Measurements from ENCODE around the gene PLS3.
"Not testable (repeated sequence)": the region's sequence is repeated elsewhere in the genome, so short reads cannot be mapped to it uniquely, and the experiment has no call there.

PLS3 gene

GRCh38 chrX:115541045-115541444 is 19.9 kb upstream of the PLS3 start:
- not testable (repeated sequence) for H3K4me3 ChIP-seq (ENCODE audit: low read depth, low read length)

DNA sequence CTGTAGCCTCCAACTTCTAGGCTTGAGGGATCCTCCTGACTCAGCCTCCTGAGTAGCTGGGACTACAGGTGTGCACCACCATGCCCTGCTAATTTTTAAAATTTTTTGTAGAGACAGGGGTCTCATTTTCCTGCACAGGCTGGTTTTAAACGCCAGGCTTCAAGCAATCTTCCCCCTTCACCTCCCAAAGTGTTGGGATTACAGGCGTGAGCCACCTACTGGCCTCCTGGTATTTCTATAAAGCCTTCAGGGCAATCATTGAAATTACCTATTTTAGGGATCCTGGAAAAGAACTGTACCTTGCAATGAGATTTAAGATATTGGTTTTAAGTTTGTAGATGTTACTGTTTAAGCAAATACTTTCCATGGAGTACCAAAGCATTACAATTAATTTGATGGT is 13.5 kb upstream of the PLS3 start:
- H3K79me2 ChIP-seq (ENCODE audit: control insufficient read depth, insufficient read depth, low read length, unreplicated experiment), result no peaks in the 10 kb centered on the region
- no peak overlapping the region for H3K4me3 ChIP-seq (ENCODE audit: low read depth, low read length)
- no peaks in the 10 kb centered on the region for H3K4me1 ChIP-seq (ENCODE audit: control insufficient read depth, insufficient read depth, low read length, unreplicated experiment)
- no peak overlapping the region for H2AFZ ChIP-seq (ENCODE audit: low read length, unreplicated experiment)
- H3K36me3 ChIP-seq (ENCODE audit: insufficient read depth, low read length), result no peaks in the 10 kb centered on the region
- H3K27me3 ChIP-seq (ENCODE audit: insufficient read depth, low read length), result no peaks in the 10 kb centered on the region
- H3K27ac ChIP-seq (ENCODE audit: low read depth, low read length), result no peak overlapping the region

More at GRCh38 chrX:115541045-115541444, 19.9 kb upstream of the PLS3 start:
- not testable (repeated sequence) for H3K36me3 ChIP-seq (ENCODE audit: insufficient read depth, low read length); H3K27ac ChIP-seq (ENCODE audit: low read depth, low read length); H3K27me3 ChIP-seq (ENCODE audit: insufficient read depth, low read length); H2AFZ ChIP-seq (ENCODE audit: low read length, unreplicated experiment); H3K79me2 ChIP-seq (ENCODE audit: control insufficient read depth, insufficient read depth, low read length, unreplicated experiment); H3K4me1 ChIP-seq (ENCODE audit: control insufficient read depth, insufficient read depth, low read length, unreplicated experiment)

GRCh38 chrX:115549008-115549407 is 12.0 kb upstream of the PLS3 start:
- Histone ChIP-seq H3K4me3 (ENCODE audit: low read depth, low read length) (no peak overlapping the region), H3K27me3 (ENCODE audit: insufficient read depth, low read length) (no peaks in the 10 kb centered on the region), H3K4me1 (ENCODE audit: control insufficient read depth, insufficient read depth, low read length, unreplicated experiment) (no peaks in the 10 kb centered on the region), H2AFZ (ENCODE audit: low read length, unreplicated experiment) (no peak overlapping the region), H3K79me2 (ENCODE audit: control insufficient read depth, insufficient read depth, low read length, unreplicated experiment) (no peaks in the 10 kb centered on the region), H3K36me3 (ENCODE audit: insufficient read depth, low read length) (no peaks in the 10 kb centered on the region), H3K27ac (ENCODE audit: low read depth, low read length) (no peak overlapping the region)

DNA sequence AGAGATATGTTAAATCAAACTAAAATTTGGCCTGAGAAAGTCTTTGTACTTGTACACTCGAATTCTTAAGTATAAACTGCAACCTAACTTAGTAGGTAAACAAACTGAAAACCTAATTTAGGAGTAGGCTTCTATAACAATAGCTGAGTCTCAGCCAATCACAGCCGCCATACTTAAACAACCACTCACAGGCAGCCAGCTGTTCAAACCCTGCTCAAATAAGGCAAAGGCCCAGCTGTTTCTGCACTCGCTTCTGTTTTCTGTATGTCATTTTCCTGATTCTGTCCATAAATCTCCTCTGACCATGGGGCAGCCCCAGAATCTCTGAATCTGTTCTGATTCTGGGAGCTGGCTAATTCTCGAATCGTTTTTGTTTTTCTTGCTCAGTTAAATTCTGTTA is 7.8 kb upstream of the PLS3 start:
- no peak overlapping the region for H3K27ac ChIP-seq (ENCODE audit: low read depth, low read length)
- no peak overlapping the region for H2AFZ ChIP-seq (ENCODE audit: low read length, unreplicated experiment)
- no peak overlapping the region for H3K4me3 ChIP-seq (ENCODE audit: low read depth, low read length)
- H3K79me2 ChIP-seq (ENCODE audit: control insufficient read depth, insufficient read depth, low read length, unreplicated experiment), result no peaks in the 10 kb centered on the region
- H3K36me3 ChIP-seq (ENCODE audit: insufficient read depth, low read length), result no peaks in the 10 kb centered on the region
- no peaks in the 10 kb centered on the region for H3K4me1 ChIP-seq (ENCODE audit: control insufficient read depth, insufficient read depth, low read length, unreplicated experiment)
- H3K27me3 ChIP-seq (ENCODE audit: insufficient read depth, low read length), result no peaks in the 10 kb centered on the region

DNA sequence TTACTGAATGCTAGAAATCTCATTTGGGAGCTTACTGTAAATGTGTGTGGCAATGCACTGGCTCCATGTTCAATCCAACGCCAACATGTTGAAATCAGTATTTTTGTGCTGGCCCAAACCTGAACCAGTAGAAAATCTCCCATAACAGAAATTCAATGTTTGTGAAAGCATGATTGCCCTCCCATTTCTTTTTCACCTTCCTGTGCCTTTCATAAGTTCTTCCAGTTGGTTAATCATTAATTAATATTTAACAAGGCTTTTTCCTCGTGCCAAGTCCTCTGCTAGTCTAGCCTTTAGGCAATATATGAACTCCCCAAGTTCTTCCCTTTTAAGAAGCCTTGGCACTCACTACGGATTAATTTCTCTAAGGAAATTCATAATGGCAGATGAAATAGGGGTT is 1.3 kb upstream of the PLS3 start:
- Histone ChIP-seq H2AFZ (ENCODE audit: low read length, unreplicated experiment) (peak overlapping the region; percentile 72), H3K27ac (ENCODE audit: low read depth, low read length) (peak overlapping the region; percentile 83), H3K4me1 (ENCODE audit: control insufficient read depth, insufficient read depth, low read length, unreplicated experiment) (peaks cover 28% of the 10 kb centered on the region), H3K79me2 (ENCODE audit: control insufficient read depth, insufficient read depth, low read length, unreplicated experiment) (peaks cover 41% of the 10 kb centered on the region), H3K4me3 (ENCODE audit: low read depth, low read length) (peak overlapping the region; percentile 95), H3K36me3 (ENCODE audit: insufficient read depth, low read length) (no peaks in the 10 kb centered on the region), H3K27me3 (ENCODE audit: insufficient read depth, low read length) (no peaks in the 10 kb centered on the region)

GRCh38 chrX:115560211-115560977 is 580 bp upstream of the PLS3 start:
- Histone ChIP-seq H2AFZ (ENCODE audit: low read length, unreplicated experiment) (peak overlapping the region; percentile 72), H3K4me1 (ENCODE audit: control insufficient read depth, insufficient read depth, low read length, unreplicated experiment) (peaks cover 33% of the 10 kb centered on the region), H3K79me2 (ENCODE audit: control insufficient read depth, insufficient read depth, low read length, unreplicated experiment) (peaks cover 48% of the 10 kb centered on the region), H3K27me3 (ENCODE audit: insufficient read depth, low read length) (no peaks in the 10 kb centered on the region), H3K4me3 (ENCODE audit: low read depth, low read length) (peak overlapping the region; percentile 95), H3K36me3 (ENCODE audit: insufficient read depth, low read length) (no peaks in the 10 kb centered on the region), H3K27ac (ENCODE audit: low read depth, low read length) (peak overlapping the region; percentile 83)

DNA sequence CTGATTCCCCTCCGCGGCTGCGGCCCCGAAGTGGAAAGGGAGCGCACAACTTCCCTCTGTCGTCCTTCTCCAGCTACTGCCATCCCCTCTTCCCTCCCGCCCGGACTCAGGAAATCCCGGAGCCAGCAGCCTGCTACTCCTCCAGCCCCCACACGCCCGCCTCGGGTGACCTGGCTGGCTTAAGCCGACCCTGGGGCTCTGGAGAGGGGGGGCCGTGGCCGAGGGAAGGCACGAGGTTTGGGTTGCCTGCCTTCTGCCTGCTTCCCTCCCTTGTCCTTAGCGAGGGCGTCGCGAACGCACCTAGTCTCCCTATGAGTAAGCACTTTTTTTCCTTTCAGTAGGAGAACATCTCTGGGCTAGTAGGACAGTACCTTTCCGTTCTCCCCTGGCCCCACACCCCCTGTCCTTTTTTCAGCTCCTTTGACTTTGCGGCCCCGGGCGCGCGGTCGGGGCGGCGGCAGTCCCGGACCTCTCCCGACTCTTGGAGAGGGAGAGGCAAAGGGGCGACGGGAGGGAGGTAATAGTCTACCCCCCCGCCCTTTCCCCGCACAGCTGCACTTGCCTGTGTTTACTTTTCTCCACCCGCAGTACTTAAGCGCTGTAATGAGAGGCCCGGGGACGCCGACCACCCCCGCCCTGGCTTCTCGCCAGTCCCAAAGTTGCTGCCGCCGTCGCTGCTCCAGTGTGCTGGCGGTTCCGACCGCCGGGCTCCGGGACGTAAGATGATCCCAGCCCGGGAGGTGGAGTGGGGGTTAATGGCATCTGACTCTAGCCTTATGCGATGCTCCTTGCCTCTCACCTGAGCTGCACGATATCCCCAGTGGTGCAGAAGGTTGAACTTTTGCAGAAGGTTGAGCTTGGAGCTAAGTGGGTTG is 868 bp downstream of the PLS3 start:
- Histone ChIP-seq H3K4me1 (ENCODE audit: control insufficient read depth, insufficient read depth, low read length, unreplicated experiment) (peaks cover 39% of the 10 kb centered on the region), H3K4me3 (ENCODE audit: low read depth, low read length) (peak overlapping the region; percentile 95), H3K36me3 (ENCODE audit: insufficient read depth, low read length) (no peaks in the 10 kb centered on the region), H3K27me3 (ENCODE audit: insufficient read depth, low read length) (no peaks in the 10 kb centered on the region), H2AFZ (ENCODE audit: low read length, unreplicated experiment) (peak overlapping the region; percentile 73), H3K79me2 (ENCODE audit: control insufficient read depth, insufficient read depth, low read length, unreplicated experiment) (peaks cover 60% of the 10 kb centered on the region), H3K27ac (ENCODE audit: low read depth, low read length) (peak overlapping the region; percentile 83)

GRCh38 chrX:115562480-115562847 is 1.5 kb downstream of the PLS3 start:
- no peaks in the 10 kb centered on the region for H3K36me3 ChIP-seq (ENCODE audit: insufficient read depth, low read length)
- peak overlapping the region; percentile 73 for H2AFZ ChIP-seq (ENCODE audit: low read length, unreplicated experiment)
- peak overlapping the region; percentile 95 for H3K4me3 ChIP-seq (ENCODE audit: low read depth, low read length)
- peaks cover 39% of the 10 kb centered on the region for H3K4me1 ChIP-seq (ENCODE audit: control insufficient read depth, insufficient read depth, low read length, unreplicated experiment)
- H3K79me2 ChIP-seq (ENCODE audit: control insufficient read depth, insufficient read depth, low read length, unreplicated experiment), result peaks cover 66% of the 10 kb centered on the region
- peak overlapping the region; percentile 83 for H3K27ac ChIP-seq (ENCODE audit: low read depth, low read length)
- H3K27me3 ChIP-seq (ENCODE audit: insufficient read depth, low read length), result no peaks in the 10 kb centered on the region

DNA sequence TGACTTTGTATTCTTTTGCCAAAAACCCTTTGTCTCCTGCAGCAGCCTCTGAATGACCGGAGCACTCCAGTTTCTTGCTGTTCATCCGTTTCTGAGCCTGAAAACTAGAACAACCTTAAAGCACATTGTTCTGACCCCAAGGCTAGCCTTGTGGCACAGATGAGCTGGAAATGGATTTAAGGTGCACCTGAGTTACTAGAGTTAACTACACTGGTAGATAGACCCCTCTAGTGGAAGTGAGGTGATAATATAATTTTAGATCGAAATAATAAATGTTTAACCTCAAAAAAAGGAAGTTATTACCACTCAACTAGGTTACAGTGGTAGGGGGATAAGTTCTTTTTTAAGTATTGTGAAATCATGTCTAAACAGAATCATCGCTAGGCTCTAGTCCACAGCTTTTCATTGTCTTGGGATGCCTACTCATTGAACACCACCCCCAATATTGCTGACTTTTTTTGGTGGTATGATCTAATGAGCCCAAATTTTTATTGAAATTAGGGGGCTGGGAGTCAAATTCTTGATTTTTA is 2.7 kb downstream of the PLS3 start:
- H3K4me1 ChIP-seq (ENCODE audit: control insufficient read depth, insufficient read depth, low read length, unreplicated experiment), result peaks cover 39% of the 10 kb centered on the region
- no peaks in the 10 kb centered on the region for H3K36me3 ChIP-seq (ENCODE audit: insufficient read depth, low read length)
- peaks cover 76% of the 10 kb centered on the region for H3K79me2 ChIP-seq (ENCODE audit: control insufficient read depth, insufficient read depth, low read length, unreplicated experiment)
- H3K27me3 ChIP-seq (ENCODE audit: insufficient read depth, low read length), result no peaks in the 10 kb centered on the region
- H3K4me3 ChIP-seq (ENCODE audit: low read depth, low read length), result peak overlapping the region; percentile 95
- H3K27ac ChIP-seq (ENCODE audit: low read depth, low read length), result peak overlapping the region; percentile 83
- no peak overlapping the region for H2AFZ ChIP-seq (ENCODE audit: low read length, unreplicated experiment)

DNA sequence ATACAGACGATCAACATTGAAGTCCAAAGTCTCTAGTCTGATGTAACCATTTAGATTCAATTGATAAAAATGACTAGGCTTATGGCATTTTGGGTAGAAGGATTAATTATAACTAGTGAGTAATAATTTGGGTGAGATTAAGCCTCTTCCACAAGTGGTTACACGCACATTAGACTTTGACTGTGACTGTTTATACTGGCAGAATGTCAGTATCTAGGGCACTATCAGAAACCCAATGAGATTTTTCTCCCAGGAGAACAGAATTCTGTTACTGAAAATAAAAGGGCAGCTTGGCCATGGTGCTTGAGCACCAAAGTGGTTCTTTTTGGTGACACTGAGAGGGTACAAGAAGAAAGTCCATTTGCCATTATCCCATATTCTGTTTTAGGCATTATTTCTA is 3.3 kb downstream of the PLS3 start:
- Histone ChIP-seq H3K4me3 (ENCODE audit: low read depth, low read length) (peak overlapping the region; percentile 95), H3K79me2 (ENCODE audit: control insufficient read depth, insufficient read depth, low read length, unreplicated experiment) (peaks cover 77% of the 10 kb centered on the region), H3K4me1 (ENCODE audit: control insufficient read depth, insufficient read depth, low read length, unreplicated experiment) (peaks cover 39% of the 10 kb centered on the region), H2AFZ (ENCODE audit: low read length, unreplicated experiment) (no peak overlapping the region), H3K36me3 (ENCODE audit: insufficient read depth, low read length) (no peaks in the 10 kb centered on the region), H3K27me3 (ENCODE audit: insufficient read depth, low read length) (no peaks in the 10 kb centered on the region), H3K27ac (ENCODE audit: low read depth, low read length) (peak overlapping the region; percentile 83)

All from ACC112 (cell line).